Loucy (cell line): ENCODE data around the gene YIPF4.
"Not testable (repeated sequence)": the region's sequence is repeated elsewhere in the genome, so short reads cannot be mapped to it uniquely, and the experiment has no call there.

ENCODE experiments used
- EZH2phosphoT487 ChIP-seq: fragments of 200-600 bp; IDR thresholded peaks from 2 replicates; pipeline ENCODE4 v1.6.1; 2018; ENCODE audit warnings: antibody characterized with exemption, mild to moderate bottlenecking, moderate library complexity, borderline replicate concordance
- TF ChIP-seq, protein P1 (sequence below): fragments of 200-600 bp; sonication (generic); conservative IDR thresholded peaks from 2 replicates; pipeline ENCODE4 v1.5.1; 2014; ENCODE audit warnings: mild to moderate bottlenecking, antibody characterized with exemption, low read length

DNA sequence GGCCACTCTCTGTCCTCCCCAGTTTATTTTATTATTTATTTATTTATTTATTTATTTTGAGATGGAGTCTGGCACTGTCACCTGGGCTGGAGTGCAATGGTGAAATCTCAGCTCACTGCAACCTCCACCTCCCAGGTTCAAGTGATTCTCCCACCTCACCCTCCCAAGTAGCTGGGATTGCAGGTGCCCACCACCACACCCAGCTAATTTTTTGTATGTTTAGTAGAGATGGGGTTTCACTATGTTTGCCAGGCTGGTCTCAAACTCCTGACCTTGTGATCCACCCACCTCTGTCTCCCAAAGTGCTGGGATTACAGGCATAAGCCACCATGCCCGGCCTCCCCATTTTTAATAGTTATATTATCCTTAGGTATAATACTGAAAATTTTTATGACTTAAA is 51.0 kb downstream of the YIPF4 start:
- TF ChIP-seq, protein P1, sequence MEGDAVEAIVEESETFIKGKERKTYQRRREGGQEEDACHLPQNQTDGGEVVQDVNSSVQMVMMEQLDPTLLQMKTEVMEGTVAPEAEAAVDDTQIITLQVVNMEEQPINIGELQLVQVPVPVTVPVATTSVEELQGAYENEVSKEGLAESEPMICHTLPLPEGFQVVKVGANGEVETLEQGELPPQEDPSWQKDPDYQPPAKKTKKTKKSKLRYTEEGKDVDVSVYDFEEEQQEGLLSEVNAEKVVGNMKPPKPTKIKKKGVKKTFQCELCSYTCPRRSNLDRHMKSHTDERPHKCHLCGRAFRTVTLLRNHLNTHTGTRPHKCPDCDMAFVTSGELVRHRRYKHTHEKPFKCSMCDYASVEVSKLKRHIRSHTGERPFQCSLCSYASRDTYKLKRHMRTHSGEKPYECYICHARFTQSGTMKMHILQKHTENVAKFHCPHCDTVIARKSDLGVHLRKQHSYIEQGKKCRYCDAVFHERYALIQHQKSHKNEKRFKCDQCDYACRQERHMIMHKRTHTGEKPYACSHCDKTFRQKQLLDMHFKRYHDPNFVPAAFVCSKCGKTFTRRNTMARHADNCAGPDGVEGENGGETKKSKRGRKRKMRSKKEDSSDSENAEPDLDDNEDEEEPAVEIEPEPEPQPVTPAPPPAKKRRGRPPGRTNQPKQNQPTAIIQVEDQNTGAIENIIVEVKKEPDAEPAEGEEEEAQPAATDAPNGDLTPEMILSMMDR, result not testable (repeated sequence)
- not testable (repeated sequence) for TF ChIP-seq EZH2phosphoT487
